ENCODE results near the gene LRRN4. TPM values are rescaled to one million over a fixed set of nuclear protein-coding genes. Genes with fewer than 3 reads are reported as not detected.

LRRN4 gene
- polyA plus RNA-seq, 1 donor from 2014 or later, result 0.26 TPM

- H3K9me2 ChIP-seq (ENCODE audit: insufficient read depth, low read length), result no peaks in the 10 kb centered on the region
- peaks cover 8% of the 10 kb centered on the region for H3K9me3 ChIP-seq (ENCODE audit: low read length)
- no peak overlapping the region for H3K4me3 ChIP-seq (ENCODE audit: low read length)
- no peak for TF ChIP-seq CTCF (IDR thresholded peaks at IDR 0.05; ENCODE audit: poor library complexity, severe bottlenecking)
- no peak for TF ChIP-seq MXI1 (conservative IDR thresholded peaks at IDR 0.05; ENCODE audit: poor library complexity, severe bottlenecking)
- TF ChIP-seq RAD21 (conservative IDR thresholded peaks at IDR 0.05), result no peak
- TF ChIP-seq SMC3 (conservative IDR thresholded peaks at IDR 0.05; ENCODE audit: poor library complexity), result no peak
- no peak for TF ChIP-seq TAF1 (IDR thresholded peaks at IDR 0.05; ENCODE audit: low read depth)
- TF ChIP-seq POLR2AphosphoS5 (IDR thresholded peaks at IDR 0.05), result no peak
- TF ChIP-seq EP300 (conservative IDR thresholded peaks at IDR 0.05; ENCODE audit: poor library complexity, severe bottlenecking), result no peak
- TF ChIP-seq REST (IDR thresholded peaks at IDR 0.05; ENCODE audit: borderline replicate concordance), result no peak
- no peak for TF ChIP-seq EZH2 (IDR thresholded peaks at IDR 0.05; ENCODE audit: borderline replicate concordance, insufficient read depth, low read length, poor library complexity, severe bottlenecking)
- H3K4me2 ChIP-seq (ENCODE audit: low read length), result no peak overlapping the region
- H3K27me3 ChIP-seq (ENCODE audit: insufficient read depth, low read depth, low read length), result no peaks in the 10 kb centered on the region
- H3K36me3 ChIP-seq (ENCODE audit: insufficient read depth, low read length), result peaks cover 8% of the 10 kb centered on the region
- no peaks in the 10 kb centered on the region for H4K20me1 ChIP-seq (ENCODE audit: insufficient read depth)
- no peaks in the 10 kb centered on the region for H3K79me2 ChIP-seq (replicated peaks; ENCODE audit: insufficient read depth, low read length)
- H3K9ac ChIP-seq (ENCODE audit: low read length), result no peak overlapping the region
- H2AFZ ChIP-seq (ENCODE audit: low read depth, low read length), result no peak overlapping the region
- H3F3A ChIP-seq (ENCODE audit: insufficient read depth, low read length, poor library complexity, severe bottlenecking), result no peaks in the 10 kb centered on the region
- H3K27ac ChIP-seq (ENCODE audit: low read length), result no peak overlapping the region
Measured at GRCh38 chr20:6028818-6029217, 25.0 kb downstream of the LRRN4 start.

GRCh38 chr20:6026051-6026450 is 27.8 kb downstream of the LRRN4 start:
- Histone ChIP-seq H3K9ac (ENCODE audit: low read length) (no peak overlapping the region), H3K9me3 (ENCODE audit: low read length) (peaks cover 8% of the 10 kb centered on the region), H3F3A (ENCODE audit: insufficient read depth, low read length, poor library complexity, severe bottlenecking) (no peaks in the 10 kb centered on the region), H3K79me2 (replicated peaks; ENCODE audit: insufficient read depth, low read length) (no peaks in the 10 kb centered on the region), H3K27me3 (ENCODE audit: insufficient read depth, low read depth, low read length) (no peaks in the 10 kb centered on the region), H2AFZ (ENCODE audit: low read depth, low read length) (no peak overlapping the region), H3K4me3 (ENCODE audit: low read length) (no peak overlapping the region), H3K4me2 (ENCODE audit: low read length) (no peak overlapping the region), H3K27ac (ENCODE audit: low read length) (no peak overlapping the region), H3K36me3 (ENCODE audit: insufficient read depth, low read length) (peaks cover 8% of the 10 kb centered on the region), H4K20me1 (ENCODE audit: insufficient read depth) (no peaks in the 10 kb centered on the region), H3K9me2 (ENCODE audit: insufficient read depth, low read length) (no peaks in the 10 kb centered on the region)
- TF ChIP-seq RAD21 (conservative IDR thresholded peaks at IDR 0.05) (no peak), CTCF (IDR thresholded peaks at IDR 0.05; ENCODE audit: poor library complexity, severe bottlenecking) (no peak), EP300 (conservative IDR thresholded peaks at IDR 0.05; ENCODE audit: poor library complexity, severe bottlenecking) (no peak), SMC3 (conservative IDR thresholded peaks at IDR 0.05; ENCODE audit: poor library complexity) (no peak), POLR2AphosphoS5 (IDR thresholded peaks at IDR 0.05) (no peak), EZH2 (IDR thresholded peaks at IDR 0.05; ENCODE audit: borderline replicate concordance, insufficient read depth, low read length, poor library complexity, severe bottlenecking) (no peak), MXI1 (conservative IDR thresholded peaks at IDR 0.05; ENCODE audit: poor library complexity, severe bottlenecking) (no peak), REST (IDR thresholded peaks at IDR 0.05; ENCODE audit: borderline replicate concordance) (no peak)

All from neural cell (in vitro differentiated cells).